CD4-positive, CD25-positive, alpha-beta regulatory T cell (primary cell): ENCODE measurements around the gene SF3A1. TPM values are rescaled to one million over a fixed set of nuclear protein-coding genes. Genes with fewer than 3 reads are reported as not detected.

ENCODE experiments used
- ATAC-seq, 2 donors: fragments of 150-1000 bp; cut with Tn5 transposase; one replicate each; pipeline ENCODE4 v1.10.0; 2021; ENCODE audit warnings: low read depth in 2 of 2, moderate number of reproducible peaks in 2 of 2, moderate library complexity in 1 of 2
- DNase-seq, 3 donors: peaks; one replicate each; pipeline versions ENCODE4 v3.0.0 to v3.0.0-alpha.2; 2012 to 2022; ENCODE audit warnings: mixed read lengths in 1 of 3
- H3K27ac ChIP-seq: one replicate; pipeline ENCODE4 v1.7.0; 2013; ENCODE audit warnings: mild to moderate bottlenecking, low read length; ENCODE audit not compliant: insufficient read depth, poor library complexity, severe bottlenecking
- H3K27me3 ChIP-seq: one replicate; pipeline ENCODE4 v1.7.0; 2013; ENCODE audit warnings: low read length; ENCODE audit not compliant: control insufficient read depth, insufficient read depth
- H3K36me3 ChIP-seq: one replicate; pipeline ENCODE4 v1.7.0; 2013; ENCODE audit warnings: mild to moderate bottlenecking, low read length, moderate library complexity; ENCODE audit not compliant: control insufficient read depth, insufficient read depth
- H3K4me1 ChIP-seq: 2 replicates; pipeline ENCODE4 v1.7.0; 2013; ENCODE audit warnings: mild to moderate bottlenecking, low read length; ENCODE audit not compliant: insufficient read depth, control insufficient read depth, poor library complexity, severe bottlenecking
- H3K4me3 ChIP-seq: one replicate; pipeline ENCODE4 v1.7.0; 2013; ENCODE audit warnings: low read depth, mild to moderate bottlenecking, low read length, moderate library complexity
- H3K9me3 ChIP-seq, 2 experiments: 1 replicate in 1 of 2; 2 replicates in 1 of 2; pipeline ENCODE4 v1.7.0; 2013; ENCODE audit warnings: low read length in 2 of 2, mild to moderate bottlenecking in 1 of 2, moderate library complexity in 1 of 2; ENCODE audit not compliant: control insufficient read depth in 2 of 2
- H3K27ac Mint-ChIP-seq, 3 donors: one replicate each; pipeline ENCODE4 v1.8.0; 2020 to 2022; ENCODE audit warnings: mild to moderate bottlenecking in 3 of 3, mixed read lengths in 3 of 3, moderate library complexity in 2 of 3
- H3K27me3 Mint-ChIP-seq: one replicate; pipeline ENCODE4 v1.8.0; 2022; ENCODE audit warnings: mild to moderate bottlenecking, mixed read lengths
- H3K36me3 Mint-ChIP-seq: one replicate; pipeline ENCODE4 v1.8.0; 2020; ENCODE audit warnings: mixed read lengths
- H3K4me1 Mint-ChIP-seq, 4 donors: one replicate each; pipeline ENCODE4 v1.8.0; 2020 to 2022; ENCODE audit warnings: mixed read lengths in 4 of 4, mild to moderate bottlenecking in 1 of 4
- H3K4me3 Mint-ChIP-seq, 4 donors: one replicate each; pipeline ENCODE4 v1.8.0; 2020 to 2022; ENCODE audit warnings: mild to moderate bottlenecking in 4 of 4, mixed read lengths in 4 of 4, moderate library complexity in 3 of 4
- H3K9me3 Mint-ChIP-seq, 7 donors: one replicate each; pipeline ENCODE4 v1.8.0; 2020 to 2022; ENCODE audit warnings: mixed read lengths in 7 of 7, mild to moderate bottlenecking in 3 of 7, moderate library complexity in 2 of 7
- polyA plus RNA-seq, 4 donors: library from polyadenylated mRNA; unstranded; fragments of 300-500 nt; fragmentation: Illumina TruSeq; gene quantifications; one replicate each; pipeline ENCODE4 v1.2.3, GENCODE V29; 2021
- total RNA-seq: library from RNA; stranded (reverse); gene quantifications from one replicate; pipeline ENCODE4 v1.2.3, GENCODE V29; 2022

SF3A1 gene
- total and polyA plus RNA-seq, 5 donors from 2014 or later: 66.6 to 389 (median 77.9) TPM

DNA sequence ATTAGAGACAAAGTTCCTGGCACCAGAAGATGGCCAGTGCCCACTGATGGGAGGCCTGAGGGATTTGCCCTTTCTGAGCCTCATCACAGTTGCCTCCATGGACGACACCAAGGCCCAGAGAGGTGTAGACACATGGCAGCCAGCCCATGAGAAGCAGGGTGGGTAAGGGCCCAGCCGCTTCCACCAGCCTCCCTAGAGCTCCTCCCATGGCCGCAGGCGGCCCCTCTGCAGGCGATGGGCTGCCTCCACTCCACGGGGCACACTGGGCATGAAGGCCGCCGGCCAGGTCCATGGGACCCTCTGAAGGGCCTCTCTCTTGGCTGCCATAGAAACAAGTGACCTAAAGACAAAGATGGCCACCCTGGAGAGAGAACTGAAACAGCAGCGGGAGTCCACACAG, 14.6 kb upstream of the SF3A1 start:
- H3K36me3 ChIP-seq: no peaks in the 10 kb centered on the region
- no peaks in the 10 kb centered on the region for H3K9me3 ChIP-seq
- H3K27ac Mint-ChIP-seq: no peak overlapping the region
- H3K4me1 ChIP-seq: no peaks in the 10 kb centered on the region
- DNase-seq: no peak
- ATAC-seq: no peak
- no peaks in the 10 kb centered on the region for H3K9me3 Mint-ChIP-seq
- no peak overlapping the region for H3K4me3 ChIP-seq
- no peaks in the 10 kb centered on the region for H3K36me3 Mint-ChIP-seq
- H3K27me3 ChIP-seq: no peaks in the 10 kb centered on the region
- H3K4me1 Mint-ChIP-seq: no peaks in the 10 kb centered on the region
- no peak overlapping the region for H3K27ac ChIP-seq
- no peak overlapping the region for H3K4me3 Mint-ChIP-seq
- no peaks in the 10 kb centered on the region for H3K27me3 Mint-ChIP-seq

DNA sequence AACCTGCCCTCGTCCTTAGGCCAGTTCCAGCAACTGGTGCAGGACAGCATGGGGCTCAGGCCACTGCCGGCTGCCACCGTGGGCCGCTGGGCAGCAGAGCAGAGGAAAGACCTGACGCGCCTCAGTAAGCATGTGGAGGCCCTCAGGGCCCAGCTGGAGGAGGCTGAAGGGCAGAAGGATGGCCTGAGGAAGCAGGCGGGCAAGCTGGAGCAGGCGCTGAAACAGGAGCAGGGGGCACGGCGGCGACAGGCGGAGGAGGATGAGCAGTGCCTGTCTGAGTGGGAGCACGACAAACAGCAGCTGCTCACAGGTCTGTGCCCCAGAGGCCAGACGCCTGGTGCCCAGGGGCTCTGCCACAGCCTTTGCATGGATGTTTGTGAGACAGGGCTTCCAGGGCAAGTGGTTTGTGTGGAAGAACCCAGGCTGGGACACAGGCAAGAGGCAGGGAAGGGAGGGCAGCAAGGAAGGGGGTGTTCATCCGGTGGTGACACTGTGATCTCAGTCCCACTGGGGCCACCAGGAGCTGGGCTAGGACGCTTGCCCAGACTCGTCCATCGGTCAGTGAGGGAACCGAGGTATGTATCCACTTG, 14.0 kb upstream of the SF3A1 start:
- Mint-ChIP-seq H3K9me3 (no peaks in the 10 kb centered on the region), H3K27me3 (no peaks in the 10 kb centered on the region), H3K4me1 (no peaks in the 10 kb centered on the region), H3K36me3 (no peaks in the 10 kb centered on the region), H3K27ac (no peak overlapping the region), H3K4me3 (no peak overlapping the region)
- no peak for DNase-seq
- Histone ChIP-seq H3K9me3 (no peaks in the 10 kb centered on the region), H3K27me3 (no peaks in the 10 kb centered on the region), H3K36me3 (no peaks in the 10 kb centered on the region), H3K27ac (no peak overlapping the region), H3K4me3 (no peak overlapping the region), H3K4me1 (no peaks in the 10 kb centered on the region)
- no peak for ATAC-seq

- Mint-ChIP-seq H3K27me3 (no peaks in the 10 kb centered on the region), H3K4me1 (no peaks in the 10 kb centered on the region), H3K27ac (no peak overlapping the region), H3K9me3 (no peaks in the 10 kb centered on the region), H3K36me3 (no peaks in the 10 kb centered on the region), H3K4me3 (peak overlapping the region in 1 of 4 donors; percentile 47)
- Histone ChIP-seq H3K27me3 (no peaks in the 10 kb centered on the region), H3K4me3 (no peak overlapping the region), H3K36me3 (no peaks in the 10 kb centered on the region), H3K9me3 (no peaks in the 10 kb centered on the region), H3K4me1 (no peaks in the 10 kb centered on the region), H3K27ac (no peak overlapping the region)
- no peak for DNase-seq
- no peak for ATAC-seq
Measured at GRCh38 chr22:30368420-30368819, 11.7 kb upstream of the SF3A1 start.

DNA sequence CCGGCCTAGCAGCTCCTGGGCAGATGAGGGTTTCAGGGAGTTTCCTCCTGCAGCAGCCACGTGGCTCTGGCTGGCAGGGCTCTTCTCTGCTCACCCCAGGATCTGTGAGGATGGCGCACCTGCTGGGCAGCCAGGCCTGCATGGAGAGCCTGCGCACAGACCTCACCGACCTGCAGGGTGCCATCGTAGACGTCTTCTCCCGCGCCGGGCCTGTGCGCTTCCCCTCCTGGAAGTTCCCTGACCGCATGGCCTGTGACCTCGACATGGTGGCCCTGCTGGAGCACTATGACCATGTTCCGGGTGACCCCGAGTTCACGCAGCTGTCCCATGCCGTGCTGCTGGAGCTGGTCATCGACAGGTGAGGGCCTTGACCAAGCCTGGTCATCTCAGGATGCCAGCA, 9.2 kb upstream of the SF3A1 start:
- ATAC-seq (no peak), DNase-seq (no peak)
- Mint-ChIP-seq H3K4me1 (peaks cover 0 to 2% (median 0%) of the 10 kb centered on the region in 4 donors), H3K4me3 (no peak overlapping the region), H3K36me3 (peaks cover 7% of the 10 kb centered on the region), H3K9me3 (no peaks in the 10 kb centered on the region), H3K27ac (no peak overlapping the region), H3K27me3 (no peaks in the 10 kb centered on the region)
- Histone ChIP-seq H3K4me3 (no peak overlapping the region), H3K4me1 (no peaks in the 10 kb centered on the region), H3K27ac (no peak overlapping the region), H3K27me3 (no peaks in the 10 kb centered on the region), H3K36me3 (no peaks in the 10 kb centered on the region), H3K9me3 (no peaks in the 10 kb centered on the region)

GRCh38 chr22:30362651-30363281, 6.1 kb upstream of the SF3A1 start:
- Mint-ChIP-seq H3K27me3 (no peaks in the 10 kb centered on the region), H3K4me1 (peaks cover 0 to 7% (median 4%) of the 10 kb centered on the region in 4 donors), H3K4me3 (no peak overlapping the region), H3K27ac (peak overlapping the region in 1 of 3 donors; percentile 55), H3K9me3 (peaks cover 0 to 1% (median 0%) of the 10 kb centered on the region in 7 donors), H3K36me3 (peaks cover 7% of the 10 kb centered on the region)
- no peak overlapping the region for H3K4me3 ChIP-seq
- ATAC-seq: no peak
- H3K4me1 ChIP-seq: no peaks in the 10 kb centered on the region
- H3K27ac ChIP-seq: no peak overlapping the region
- DNase-seq: no peak
- no peaks in the 10 kb centered on the region for H3K27me3 ChIP-seq
- H3K36me3 ChIP-seq: no peaks in the 10 kb centered on the region
- no peaks in the 10 kb centered on the region for H3K9me3 ChIP-seq

GRCh38 chr22:30361916-30362650, 5.4 kb upstream of the SF3A1 start:
- DNase-seq: no peak
- Mint-ChIP-seq H3K4me1 (peaks cover 2 to 12% (median 6%) of the 10 kb centered on the region in 4 donors), H3K36me3 (peaks cover 7% of the 10 kb centered on the region), H3K27ac (peak overlapping the region in 1 of 3 donors; percentile 55), H3K4me3 (peak overlapping the region in 1 of 4 donors; percentile 44), H3K27me3 (peaks cover 4% of the 10 kb centered on the region), H3K9me3 (peaks cover 0 to 1% (median 0%) of the 10 kb centered on the region in 7 donors)
- no peak for ATAC-seq
- Histone ChIP-seq H3K4me1 (peaks cover 4% of the 10 kb centered on the region), H3K4me3 (no peak overlapping the region), H3K36me3 (no peaks in the 10 kb centered on the region), H3K9me3 (no peaks in the 10 kb centered on the region), H3K27ac (no peak overlapping the region), H3K27me3 (no peaks in the 10 kb centered on the region)

DNA sequence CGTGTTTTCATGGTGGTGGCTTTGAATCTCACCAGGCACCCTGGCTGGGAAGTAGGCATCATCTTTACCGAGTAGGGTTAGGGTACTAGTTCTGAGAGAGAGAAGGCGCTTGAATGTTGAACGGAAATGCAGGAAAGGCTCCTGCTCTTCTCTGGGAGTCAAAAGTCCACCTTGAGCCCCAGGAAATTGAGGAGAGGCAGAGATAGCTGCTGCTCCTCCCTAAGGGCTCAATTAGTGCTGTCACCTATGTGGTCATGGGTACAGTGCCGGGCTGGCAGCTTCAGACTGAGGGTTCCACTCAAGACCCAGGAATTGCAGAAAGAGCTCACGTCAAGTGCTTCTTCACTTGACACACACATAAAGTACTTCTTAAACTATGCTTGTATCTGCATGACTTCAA, 1.8 kb upstream of the SF3A1 start:
- H3K36me3 Mint-ChIP-seq: peaks cover 16% of the 10 kb centered on the region
- H3K4me3 Mint-ChIP-seq: peak overlapping the region in 3 of 4 donors; percentile 41 to 93 (median 71)
- peaks cover 34% of the 10 kb centered on the region for H3K4me1 ChIP-seq
- DNase-seq: no peak
- H3K36me3 ChIP-seq: peaks cover 9% of the 10 kb centered on the region
- H3K27me3 Mint-ChIP-seq: peaks cover 4% of the 10 kb centered on the region
- H3K27me3 ChIP-seq: no peaks in the 10 kb centered on the region
- peak overlapping the region; percentile 26 to 98 (median 51) for H3K27ac Mint-ChIP-seq
- H3K4me1 Mint-ChIP-seq: peaks cover 12 to 44% (median 33%) of the 10 kb centered on the region in 4 donors
- no peaks in the 10 kb centered on the region for H3K9me3 ChIP-seq
- H3K4me3 ChIP-seq: no peak overlapping the region
- peaks cover 0 to 1% (median 0%) of the 10 kb centered on the region in 7 donors for H3K9me3 Mint-ChIP-seq
- no peak for ATAC-seq
- no peak overlapping the region for H3K27ac ChIP-seq
